HG03108 (cell line): Measurements from ENCODE around the gene MAP1LC3A.
A peak's percentile ranks its signal among the peaks of the same experiment; 100 is the strongest.
"Not testable (repeated sequence)": the region's sequence is repeated elsewhere in the genome, so short reads cannot be mapped to it uniquely, and the experiment has no call there.

Experiments
- ATAC-seq: cut with Tn5 transposase; IDR thresholded peaks from one replicate; pipeline ENCODE4 v1.9.1; 2021; ENCODE audit warnings: moderate library complexity; ENCODE audit not compliant: unreplicated experiment

MAP1LC3A gene

DNA sequence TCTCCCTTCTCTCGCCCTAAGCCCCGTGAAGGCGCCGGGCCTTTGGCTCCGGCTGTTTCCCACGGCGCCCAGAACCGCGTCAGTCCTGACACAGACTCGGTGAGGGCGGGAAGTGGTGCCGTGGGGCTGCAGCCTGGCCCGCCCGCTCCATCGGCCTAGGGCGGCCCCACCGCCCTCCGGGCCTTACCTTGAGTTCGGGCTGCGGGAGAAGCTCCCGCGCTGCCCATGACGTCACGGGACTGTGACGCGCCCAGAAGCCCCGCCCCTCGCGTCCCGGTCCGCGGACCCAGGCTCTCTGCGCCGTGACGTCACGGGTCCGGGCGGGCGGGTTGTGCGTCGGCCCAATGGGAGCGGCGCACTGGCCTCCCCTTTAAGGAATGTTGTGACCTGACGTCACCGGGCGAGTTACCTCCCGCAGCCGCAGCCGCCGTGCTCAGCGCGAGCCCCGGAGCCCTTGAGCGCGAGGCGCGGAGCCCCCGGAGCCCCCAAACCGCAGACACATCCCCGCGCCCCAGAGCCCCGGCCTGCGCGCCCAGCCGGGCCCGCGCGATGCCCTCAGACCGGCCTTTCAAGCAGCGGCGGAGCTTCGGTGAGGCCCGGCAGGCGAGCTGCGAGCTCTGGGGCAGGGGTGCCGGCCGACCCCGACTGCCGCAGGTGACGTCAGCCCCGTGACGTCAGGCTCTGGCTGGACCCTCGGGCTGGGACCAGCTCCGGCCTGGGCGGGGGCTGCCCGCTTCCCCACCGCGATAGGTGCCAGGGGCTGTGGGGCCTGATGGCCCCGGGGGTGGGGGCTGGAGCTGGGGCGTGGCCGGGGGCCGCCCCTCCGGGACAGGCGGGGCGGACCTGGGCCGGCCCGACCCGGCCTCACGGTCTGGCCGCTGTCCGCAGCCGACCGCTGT lies at the start of gene MAP1LC3A:
TSS of gene MAP1LC3A (plus strand) at position 399 of the 899 bp plus-strand sequence. CDS start at position 550, 151 bp downstream.
- no peak for ATAC-seq

DNA sequence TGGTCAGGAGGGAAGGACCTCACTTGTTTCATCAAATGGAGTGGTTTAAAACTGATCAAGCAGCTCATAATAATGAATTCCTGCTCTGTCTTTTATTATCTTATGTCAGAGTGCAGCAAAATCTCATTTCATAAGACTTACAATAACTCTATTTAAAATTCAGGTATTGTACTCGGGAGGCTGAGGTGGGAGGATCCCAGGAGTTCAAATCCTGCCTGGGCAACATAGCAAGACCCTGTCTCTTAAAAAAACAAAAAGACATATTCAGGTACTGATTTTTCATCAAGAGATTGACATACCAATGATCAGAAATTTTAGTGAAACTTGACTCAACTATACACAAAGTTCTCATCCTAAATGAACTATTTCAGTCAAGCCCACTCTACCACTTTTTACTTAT lies 47.9 kb upstream of the MAP1LC3A start:
- ATAC-seq: no peak

- no peak for ATAC-seq
These were observed 46.6 kb upstream of the MAP1LC3A start for GRCh38 chr20:34511891-34512265.

DNA sequence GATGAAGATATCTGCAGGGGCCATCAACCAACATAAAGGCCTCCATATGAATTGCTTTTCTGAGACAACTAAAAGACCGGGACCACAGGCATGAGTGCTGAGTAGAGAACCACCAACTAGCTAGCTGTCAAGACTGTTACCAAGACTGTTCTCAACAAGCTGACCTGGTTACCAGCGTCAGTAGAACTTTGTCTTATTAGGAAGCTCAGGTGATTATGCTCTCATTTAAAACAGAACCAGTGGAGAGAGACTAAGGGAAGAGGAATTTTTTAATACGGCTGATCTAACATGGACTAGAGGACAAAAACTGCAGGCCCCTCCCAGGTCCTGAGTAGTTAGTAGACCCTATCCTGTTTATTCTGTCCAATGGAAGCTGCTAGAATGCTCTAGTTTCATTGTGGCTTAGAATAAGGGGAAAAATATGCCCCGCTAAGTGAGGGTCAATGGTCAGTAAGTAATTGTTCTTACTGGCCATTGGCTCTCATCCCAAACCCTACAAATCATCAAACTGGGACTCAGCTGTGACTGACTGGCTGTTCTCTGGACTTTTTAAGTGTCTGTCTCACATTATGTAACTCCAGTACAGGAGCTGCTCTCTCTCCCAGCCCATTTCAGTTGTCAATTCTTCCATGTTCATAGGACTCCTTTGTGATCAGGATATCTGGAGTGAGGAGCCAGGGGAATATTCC lies 46.1 kb upstream of the MAP1LC3A start:
- ATAC-seq: no peak

GRCh38 chr20:34512955-34513419 lies 45.5 kb upstream of the MAP1LC3A start:
- ATAC-seq: no peak

DNA sequence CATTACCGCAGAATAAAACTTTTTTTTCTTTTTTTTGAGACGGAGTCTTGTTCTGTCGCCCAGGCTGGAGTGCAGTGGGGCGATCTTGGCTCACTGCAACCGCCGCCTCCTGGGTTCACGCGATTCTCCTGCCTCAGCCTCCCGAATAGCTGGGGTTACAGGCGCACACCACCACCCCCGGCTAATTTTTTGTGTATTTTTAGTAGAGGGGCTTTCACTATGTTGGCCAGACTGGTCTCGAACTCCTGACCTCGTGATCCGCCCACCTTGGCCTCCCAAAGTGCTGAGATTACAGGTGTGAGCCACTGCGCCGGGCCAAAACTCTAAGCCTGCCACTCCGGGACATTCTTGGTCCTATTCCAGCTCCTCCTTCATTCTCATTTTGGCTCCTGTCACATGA lies 44.5 kb upstream of the MAP1LC3A start:
- ATAC-seq: not testable (repeated sequence)

DNA sequence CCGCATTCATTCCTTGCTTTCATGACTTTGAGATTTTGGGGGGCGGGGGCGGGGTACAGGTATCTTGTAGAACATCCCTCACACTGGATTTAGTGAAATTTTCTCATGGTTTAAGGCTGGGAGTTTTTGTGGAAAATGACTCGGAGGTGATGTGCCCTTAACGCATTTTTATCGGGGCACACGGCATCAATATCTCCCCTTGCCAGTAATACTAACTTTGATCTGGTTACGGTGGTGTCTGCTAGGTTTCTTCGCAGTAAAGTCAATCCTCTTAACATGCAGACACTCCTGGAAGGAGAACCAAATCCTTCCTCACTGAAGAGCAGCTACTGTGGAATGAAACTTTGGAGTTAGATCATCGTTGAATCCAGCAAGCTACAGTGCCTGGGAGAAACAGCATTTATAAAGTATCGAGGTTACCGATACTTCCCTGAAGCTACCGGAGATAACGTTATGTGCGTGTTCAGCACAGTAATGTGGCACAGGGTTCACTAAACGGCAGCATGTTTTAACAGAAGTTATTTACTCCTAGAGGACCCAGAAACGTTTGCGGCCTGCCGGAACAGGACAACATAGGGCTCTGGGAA lies 43.5 kb upstream of the MAP1LC3A start:
- ATAC-seq: no peak

GRCh38 chr20:34515484-34516246 lies 42.9 kb upstream of the MAP1LC3A start:
- peak; percentile 42 for ATAC-seq

- ATAC-seq: peak; percentile 68
These were observed 42.0 kb upstream of the MAP1LC3A start, which contains the start of gene DYNLRB1 for GRCh38 chr20:34516247-34517113. DYNLRB1 (plus strand) TSS chr20:34516422; CDS start chr20:34516459, 37 bp downstream.

- ATAC-seq: no peak
These were observed 41.4 kb upstream of the MAP1LC3A start for GRCh38 chr20:34517114-34517505.

- ATAC-seq: not testable (repeated sequence)
These were observed 39.7 kb upstream of the MAP1LC3A start for GRCh38 chr20:34518863-34519262.

- not testable (repeated sequence) for ATAC-seq
These were observed 38.7 kb upstream of the MAP1LC3A start for GRCh38 chr20:34519841-34520240.

DNA sequence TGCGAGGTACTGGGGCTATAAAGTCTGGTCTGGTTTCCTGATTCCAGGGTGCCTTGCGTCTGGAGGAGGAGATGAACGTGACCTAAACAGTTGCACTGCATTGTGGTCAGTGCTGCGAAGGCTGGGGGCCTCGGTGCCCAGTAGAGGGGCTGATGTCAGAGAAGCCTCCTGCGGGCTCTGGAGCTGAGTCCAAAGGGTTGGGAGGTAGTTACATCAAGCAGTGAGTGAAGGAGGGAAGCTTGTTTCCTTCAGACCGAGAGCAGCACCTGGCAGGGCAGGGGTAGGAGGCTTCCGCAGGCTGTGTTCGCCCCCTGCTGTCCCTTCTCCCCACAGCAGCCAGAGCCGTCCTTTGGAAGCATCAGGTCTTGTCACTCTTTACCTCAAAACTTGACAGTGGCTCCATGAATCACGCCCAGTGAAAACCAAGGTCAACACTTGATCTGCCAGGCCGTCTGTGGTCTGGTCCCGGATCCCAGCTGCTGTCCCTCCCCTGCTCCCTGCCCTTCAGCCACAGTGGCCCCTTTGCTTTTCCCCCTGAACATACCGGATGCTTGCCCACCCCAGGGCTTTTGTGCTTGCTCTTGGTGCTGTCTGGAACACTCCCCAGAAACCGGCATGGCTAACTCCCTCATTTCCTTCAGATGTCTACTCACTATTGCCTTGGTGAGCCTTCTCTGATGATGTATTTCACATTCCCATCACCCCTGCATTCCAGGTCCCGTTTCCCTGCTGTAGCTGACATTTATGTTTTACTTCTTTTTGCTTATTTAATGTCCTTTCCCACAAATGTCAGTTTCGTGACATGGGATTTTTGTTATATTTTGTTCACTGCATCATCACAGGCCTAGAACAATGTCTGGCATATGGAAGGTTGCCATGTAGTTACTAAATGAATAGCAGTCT lies 35.3 kb upstream of the MAP1LC3A start:
- ATAC-seq: no peak

GRCh38 chr20:34524426-34524825 lies 34.1 kb upstream of the MAP1LC3A start:
- ATAC-seq: no peak

DNA sequence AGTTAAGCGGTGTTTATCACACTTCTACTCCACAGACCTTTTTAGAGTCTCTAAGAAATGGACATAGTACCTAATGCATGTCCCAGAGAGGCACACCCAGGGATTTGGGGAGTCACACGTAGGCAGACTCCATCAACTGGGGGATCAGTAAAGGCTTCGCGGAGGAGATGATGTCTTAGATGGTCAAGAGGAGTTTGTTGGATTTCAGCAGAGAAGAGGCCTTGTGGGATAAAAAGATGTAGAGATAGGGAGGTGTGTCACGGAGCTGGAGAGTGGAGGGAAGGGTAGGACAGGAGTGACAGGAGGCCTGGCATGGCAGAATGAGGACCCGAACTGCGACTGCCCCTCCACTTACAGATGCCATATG lies 33.2 kb upstream of the MAP1LC3A start:
- ATAC-seq: no peak

DNA sequence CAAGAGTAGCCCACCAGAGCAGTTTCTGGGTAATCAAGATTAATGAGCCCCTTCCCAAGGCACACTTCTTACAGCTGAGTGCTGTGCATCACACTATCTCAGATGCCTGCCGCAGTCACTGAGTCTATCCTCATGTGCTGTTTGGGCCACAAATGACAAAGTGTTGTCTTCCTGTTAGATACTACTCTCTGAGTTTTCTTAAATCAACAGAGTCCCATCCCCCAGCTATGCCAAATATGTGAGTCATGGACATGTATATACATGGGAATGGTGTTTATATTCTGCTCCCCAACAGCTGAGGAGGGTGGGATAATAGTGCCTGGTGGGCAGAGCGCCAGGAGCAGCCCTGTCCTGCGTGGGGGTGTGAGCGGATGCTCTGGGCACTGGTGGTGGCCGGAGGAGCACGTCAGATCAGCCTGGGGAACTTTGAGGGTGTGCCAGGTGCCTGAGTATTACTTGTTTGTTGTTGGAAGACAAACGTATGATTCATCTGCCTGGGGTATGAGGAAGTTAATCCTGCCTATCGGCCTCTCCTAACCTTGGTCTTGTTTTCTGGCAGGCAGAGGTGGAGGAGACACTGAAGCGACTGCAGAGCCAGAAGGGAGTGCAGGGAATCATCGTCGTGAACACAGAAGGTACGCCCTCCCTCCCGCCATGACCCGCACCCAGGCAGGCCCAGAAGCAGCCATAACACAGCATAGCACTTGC lies 32.7 kb upstream of the MAP1LC3A start:
- no peak for ATAC-seq

DNA sequence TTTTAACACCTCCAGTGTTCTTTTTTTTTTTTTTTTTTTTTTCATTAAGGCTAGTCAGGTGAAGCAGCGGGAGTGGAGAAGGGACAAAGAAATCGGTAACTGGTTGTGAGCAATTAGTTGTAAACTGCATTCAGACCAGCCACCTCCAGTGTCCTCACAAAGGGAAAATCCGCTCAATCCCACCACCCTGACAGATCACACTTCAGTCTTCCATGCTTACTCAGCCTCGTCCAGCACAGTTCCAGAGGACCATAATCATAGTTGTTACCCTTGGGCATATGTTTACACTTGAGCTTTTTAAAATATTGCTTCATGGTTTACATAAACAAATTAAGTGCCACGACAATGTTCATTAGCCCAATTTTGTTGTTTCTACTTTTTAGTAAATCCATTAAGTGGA lies 32.1 kb upstream of the MAP1LC3A start:
- ATAC-seq: no peak

GRCh38 chr20:34527016-34527415 lies 31.5 kb upstream of the MAP1LC3A start:
- no peak for ATAC-seq
